Adipose tissue (tissue), 3 donors: Measurements from ENCODE around the gene M1AP. TPM values are rescaled to one million over a fixed set of nuclear protein-coding genes. Genes with fewer than 3 reads are reported as not detected.

Experiments used
- H3K27ac ChIP-seq: one replicate; pipeline ENCODE4 v1.5.1; 2013; ENCODE audit warnings: low read depth, low read length
- WGBS, 3 donors: extraction: QIAGEN DNeasy Blood & Tissue Kit; methylation state at CpG; one replicate each; pipeline ENCODE4 v1.1.7; 2013; 5-methylcytosine and 5-hydroxymethylcytosine counted together
- polyA plus RNA-seq, 3 donors: library from polyadenylated mRNA; stranded (reverse); fragments of 200-250 nt; gene quantifications; one replicate each; pipeline ENCODE4 v1.2.3, GENCODE V29; 2013
- donor health status: healthy with polysubstance abuse.
- donor health status: Bipolar disorder and iron deficiency.
- donor health status: healthy.

The M1AP gene, protein sequence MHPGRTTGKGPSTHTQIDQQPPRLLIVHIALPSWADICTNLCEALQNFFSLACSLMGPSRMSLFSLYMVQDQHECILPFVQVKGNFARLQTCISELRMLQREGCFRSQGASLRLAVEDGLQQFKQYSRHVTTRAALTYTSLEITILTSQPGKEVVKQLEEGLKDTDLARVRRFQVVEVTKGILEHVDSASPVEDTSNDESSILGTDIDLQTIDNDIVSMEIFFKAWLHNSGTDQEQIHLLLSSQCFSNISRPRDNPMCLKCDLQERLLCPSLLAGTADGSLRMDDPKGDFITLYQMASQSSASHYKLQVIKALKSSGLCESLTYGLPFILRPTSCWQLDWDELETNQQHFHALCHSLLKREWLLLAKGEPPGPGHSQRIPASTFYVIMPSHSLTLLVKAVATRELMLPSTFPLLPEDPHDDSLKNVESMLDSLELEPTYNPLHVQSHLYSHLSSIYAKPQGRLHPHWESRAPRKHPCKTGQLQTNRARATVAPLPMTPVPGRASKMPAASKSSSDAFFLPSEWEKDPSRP
- under 1 TPM; 0.34 to 0.70 (median 0.48) TPM for polyA plus RNA-seq

DNA sequence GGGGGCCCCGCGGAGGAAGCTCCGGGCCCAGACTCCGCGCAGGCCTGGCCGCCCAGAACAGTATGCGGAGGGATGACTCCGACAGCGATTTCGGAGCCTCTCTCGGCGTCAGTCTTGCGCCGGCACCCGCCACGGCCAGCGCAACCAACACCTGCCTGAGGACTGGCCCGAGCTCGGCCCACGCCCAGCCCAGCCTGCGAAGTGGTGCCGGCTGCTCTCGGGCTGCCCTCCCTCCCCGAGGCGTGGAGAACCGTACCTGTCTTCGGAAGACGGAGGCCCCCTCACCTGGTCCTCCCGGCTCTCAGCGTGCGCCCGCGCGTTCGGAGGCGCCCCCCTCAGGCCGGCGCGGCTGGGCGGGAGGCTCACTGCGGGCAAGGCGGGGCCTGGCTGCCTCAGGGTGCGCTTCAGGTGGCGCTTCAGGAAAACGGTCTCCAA is at the start of gene M1AP:
M1AP (minus strand) TSS at position 322 of the 435 bp plus-strand sequence. CDS start 8,055 bp downstream, outside the sequence.
- WGBS, 3 donors: 14 to 18% (median 16%) methylated on average over 43 to 45 of the region's 45 CpGs
- no peak within 1 kb of the TSS for H3K27ac ChIP-seq

DNA sequence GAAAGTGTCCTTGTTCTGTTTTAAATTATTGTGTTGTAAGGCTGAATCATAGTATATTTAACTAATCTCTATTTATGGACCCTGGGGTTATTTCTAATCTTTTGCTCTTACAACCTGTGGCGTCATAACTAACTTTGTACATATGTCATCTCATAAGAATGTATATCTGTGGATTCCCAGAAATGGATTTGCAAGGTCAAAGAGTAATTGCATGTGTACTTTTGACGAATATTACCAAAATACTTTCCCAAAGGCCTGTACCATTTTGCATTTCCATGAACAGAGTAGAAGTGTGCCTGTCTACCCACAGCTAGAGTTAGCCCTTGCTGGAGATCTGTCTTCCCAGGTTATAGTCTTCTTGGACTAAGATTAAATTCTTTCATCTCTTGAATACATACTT is 48.7 kb upstream of the M1AP start:
- H3K27ac ChIP-seq: no peak overlapping the region
- 75 to 89% (median 87%) methylated on average over 2 of the region's 2 CpGs for WGBS, 3 donors

DNA sequence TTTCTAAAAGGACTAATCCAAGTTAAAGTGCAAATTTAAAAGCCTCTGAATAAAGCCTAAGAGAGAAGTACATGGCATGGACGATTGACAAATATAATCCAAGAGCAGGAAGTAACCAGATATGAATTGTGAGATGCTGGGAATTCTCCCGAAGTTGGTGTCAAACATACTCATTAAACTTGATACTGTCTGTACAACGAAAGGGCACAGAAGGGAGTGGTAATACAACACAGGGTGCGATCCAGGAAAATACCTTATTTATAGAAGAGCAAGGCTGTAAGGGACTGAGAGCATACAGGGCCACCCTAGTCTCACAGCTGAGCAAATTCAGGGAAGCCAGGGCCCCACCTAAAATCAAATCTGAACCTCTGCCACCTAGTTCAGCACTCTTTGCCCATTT is 47.5 kb upstream of the M1AP start:
- 61 to 72% (median 72%) methylated on average over 4 of the region's 4 CpGs for WGBS, 3 donors

DNA sequence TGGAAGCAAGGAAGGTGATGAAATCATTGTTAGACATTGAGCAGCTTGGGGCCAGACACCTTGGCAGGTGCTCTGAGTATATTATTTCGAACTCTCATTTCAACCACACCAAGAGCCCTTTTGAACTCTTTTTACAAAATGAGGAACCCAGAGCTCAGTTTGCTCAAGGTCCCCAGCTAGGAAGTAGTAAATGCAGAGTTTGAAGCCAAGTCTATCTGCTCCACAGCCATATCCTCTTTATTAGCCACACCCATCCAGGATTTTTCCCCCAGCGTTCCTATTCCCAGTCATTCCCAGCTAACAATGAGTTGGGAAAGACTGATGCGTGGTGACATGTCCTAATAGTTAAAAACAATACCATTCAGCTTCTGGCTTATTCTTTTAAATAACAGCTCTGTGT is 46.2 kb upstream of the M1AP start:
- no peak overlapping the region for H3K27ac ChIP-seq
- 39 to 62% (median 49%) methylated on average over 3 of the region's 3 CpGs for WGBS, 3 donors

More for the DNA sequence above, 47.5 kb upstream of the M1AP start:
- no peak overlapping the region for H3K27ac ChIP-seq

DNA sequence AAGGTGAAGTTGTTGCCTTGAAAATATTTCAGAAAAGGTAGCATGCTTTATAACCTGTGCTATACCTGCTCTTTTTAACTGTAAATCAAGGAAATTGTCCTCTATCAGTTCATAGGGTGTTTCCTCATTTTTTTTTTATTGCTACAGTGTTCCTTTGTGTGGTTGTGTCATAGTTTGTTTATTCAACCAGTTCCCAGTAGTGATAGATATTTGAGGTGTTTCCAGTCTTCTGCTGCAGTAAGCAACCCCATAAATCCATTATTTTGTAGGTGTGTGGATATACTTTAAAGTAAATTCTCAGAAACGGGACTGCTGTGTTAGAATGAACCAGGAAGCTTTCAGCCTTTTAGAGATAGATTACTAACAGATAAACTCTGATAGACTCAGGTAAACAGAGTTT is 45.5 kb upstream of the M1AP start:
- 41 to 48% (median 47%) methylated on average over 1 of the region's 1 CpG for WGBS, 3 donors
- no peak overlapping the region for H3K27ac ChIP-seq

DNA sequence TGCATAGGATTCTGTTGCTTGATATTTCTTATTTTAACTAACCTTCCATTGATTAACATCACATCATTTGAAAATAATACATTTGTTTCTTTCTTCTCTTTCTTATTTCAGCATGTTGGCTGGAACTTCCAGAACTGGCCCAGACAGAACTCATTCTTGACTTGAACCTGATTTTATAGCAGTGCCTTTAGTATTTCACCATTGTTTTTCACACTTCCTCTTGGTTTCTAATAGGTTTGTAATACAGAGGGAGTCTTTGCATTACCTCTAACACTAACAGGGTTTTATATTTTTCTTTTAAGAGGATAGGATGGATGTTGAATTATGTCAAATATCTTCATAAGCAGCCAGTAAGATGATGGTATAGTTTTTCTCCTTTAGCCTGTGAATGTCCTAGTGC is 45.1 kb upstream of the M1AP start:
- H3K27ac ChIP-seq: no peak overlapping the region

DNA sequence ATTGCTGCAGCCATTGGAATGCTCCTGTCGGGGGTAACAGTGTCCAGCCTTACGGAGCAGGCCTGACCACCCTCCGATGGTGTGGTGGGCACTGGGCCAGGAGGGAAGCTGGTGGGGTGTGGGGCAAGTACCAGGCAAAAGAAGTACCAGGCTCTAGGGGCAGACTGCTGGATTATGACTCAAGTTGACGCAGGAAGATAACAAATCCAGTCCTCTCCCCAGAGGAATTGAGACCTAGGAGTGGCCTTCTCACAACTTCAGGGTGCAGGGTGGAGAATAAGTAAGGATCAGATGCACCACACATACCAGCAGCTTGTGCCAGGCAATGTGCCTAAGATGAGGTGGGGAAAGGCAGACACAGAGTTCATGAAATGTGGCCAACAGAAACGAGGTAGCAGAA is 43.8 kb upstream of the M1AP start:
- 73 to 80% (median 76%) methylated on average over 5 of the region's 5 CpGs for WGBS, 3 donors
- no peak overlapping the region for H3K27ac ChIP-seq

DNA sequence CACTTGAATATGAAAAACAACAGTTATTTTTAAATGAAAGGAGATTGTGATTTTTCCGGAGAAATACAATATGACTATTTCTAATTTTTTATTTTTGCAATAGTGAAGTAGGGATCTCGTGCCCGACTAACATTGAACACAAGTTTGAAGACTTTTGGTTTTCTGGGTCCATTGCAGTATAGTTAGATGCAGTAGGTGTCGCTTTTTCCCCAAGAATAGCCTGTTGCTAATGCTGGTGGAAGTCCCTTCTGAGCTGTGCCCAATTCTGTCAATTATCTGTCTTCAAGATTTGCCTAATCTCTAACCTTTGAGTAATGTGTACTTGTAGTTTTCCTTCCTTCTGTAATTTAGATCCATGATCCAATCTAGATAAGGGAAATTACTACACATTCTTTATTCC is 42.4 kb upstream of the M1AP start:
- H3K27ac ChIP-seq: no peak overlapping the region
- WGBS, 3 donors: 6 to 10% (median 7%) methylated on average over 4 of the region's 4 CpGs

DNA sequence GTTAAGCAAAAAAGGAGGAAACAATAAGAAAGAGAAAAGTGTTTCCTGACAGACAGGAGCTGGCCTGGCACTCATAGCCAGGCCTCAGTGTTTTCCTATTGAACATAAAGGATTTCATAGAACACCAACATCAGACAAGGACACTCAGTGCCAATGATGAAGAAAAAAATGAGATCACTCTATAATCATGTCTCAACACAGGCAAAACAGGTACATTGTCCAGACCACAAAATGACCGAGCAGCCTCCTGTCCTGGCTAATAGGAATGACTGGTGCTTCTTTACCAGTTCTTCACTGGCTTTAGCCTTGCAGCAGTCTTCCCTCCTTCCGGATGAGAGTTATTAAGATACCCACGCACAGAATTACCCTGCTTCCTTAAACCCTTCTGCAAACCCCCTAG is 41.5 kb upstream of the M1AP start:
- 68 to 82% (median 76%) methylated on average over 3 of the region's 3 CpGs for WGBS, 3 donors
- H3K27ac ChIP-seq: no peak overlapping the region

DNA sequence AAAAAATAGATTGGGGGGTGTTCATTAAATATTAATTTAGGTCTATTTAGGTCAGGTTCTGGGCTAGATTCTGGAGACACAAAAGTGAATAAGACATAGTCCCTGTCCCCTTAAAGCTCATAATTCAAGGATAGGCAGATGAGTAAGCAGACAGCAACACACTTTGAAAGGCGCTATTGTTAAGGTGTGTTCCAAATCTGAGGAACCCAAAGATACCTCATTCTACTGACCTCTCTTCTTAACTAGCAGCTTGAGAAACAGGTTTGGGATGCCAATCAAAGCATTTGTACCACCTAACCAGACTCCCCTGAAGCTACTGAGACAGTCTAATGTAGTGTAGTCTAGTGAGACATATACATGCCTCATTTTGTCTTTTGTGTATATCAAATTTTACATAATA is 40.8 kb upstream of the M1AP start:
- 90 to 94% (median 93%) methylated on average over 1 of the region's 1 CpG for WGBS, 3 donors

DNA sequence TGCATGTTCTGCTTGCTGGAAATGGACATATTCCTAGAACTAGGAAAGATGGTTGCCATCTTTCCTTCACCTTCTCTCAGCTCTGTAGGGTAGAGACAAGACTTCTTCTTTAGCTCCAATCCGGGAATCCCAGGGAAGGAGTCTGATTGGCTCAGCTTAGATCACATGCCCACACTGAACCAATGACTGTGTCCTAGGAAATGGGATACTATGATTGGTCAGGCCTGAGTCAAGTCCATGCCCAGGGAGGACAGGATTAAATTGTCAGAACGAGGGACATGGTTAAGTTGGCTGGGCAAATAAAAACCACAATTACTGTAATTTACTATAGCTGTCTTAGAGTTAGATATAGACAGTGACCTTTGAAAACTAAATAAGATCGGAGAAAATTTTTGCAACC is 37.3 kb upstream of the M1AP start:
- H3K27ac ChIP-seq: no peak overlapping the region
- 66 to 94% (median 86%) methylated on average over 3 of the region's 3 CpGs for WGBS, 3 donors

More for the DNA sequence above, 40.8 kb upstream of the M1AP start:
- no peak overlapping the region for H3K27ac ChIP-seq

DNA sequence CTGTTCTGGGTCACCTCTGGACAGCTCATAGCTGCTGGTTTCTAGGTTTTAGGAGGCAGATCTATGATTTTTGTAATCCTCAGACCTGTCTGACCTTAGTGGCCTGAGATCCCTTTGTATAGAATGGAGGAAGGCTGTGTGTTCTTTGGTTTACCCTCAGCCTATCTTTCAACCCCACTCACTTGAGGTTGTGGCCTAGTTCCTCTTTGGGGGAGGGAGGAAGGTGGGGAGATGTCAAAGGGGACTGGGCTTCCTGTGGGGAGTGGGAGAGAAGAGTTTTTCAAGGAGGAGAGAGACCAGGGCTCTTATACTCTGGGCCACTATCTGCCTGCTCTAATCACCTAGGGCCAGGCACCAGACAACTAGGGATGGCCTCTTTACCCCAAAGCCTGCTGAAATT is 34.4 kb upstream of the M1AP start:
- H3K27ac ChIP-seq: no peak overlapping the region

DNA sequence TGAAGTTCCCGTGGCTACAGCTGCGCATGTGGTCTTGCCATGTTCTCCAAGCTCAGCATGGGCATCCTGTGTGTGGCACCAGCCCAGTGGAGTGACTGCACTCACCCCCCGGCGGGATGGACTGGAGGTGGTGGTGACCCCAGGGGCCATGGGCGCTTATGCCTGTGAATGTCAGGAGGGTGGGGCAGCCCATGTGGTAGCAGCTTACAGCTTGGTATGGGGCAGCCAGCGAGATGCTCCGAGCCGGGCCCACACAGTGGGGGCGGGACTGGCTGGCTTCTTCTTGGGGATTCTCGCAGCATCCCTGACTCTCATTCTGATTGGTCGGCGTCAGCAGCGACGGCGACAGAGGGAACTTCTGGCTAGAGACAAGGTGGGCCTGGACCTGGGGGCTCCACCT is 31.5 kb upstream of the M1AP start:
- H3K27ac ChIP-seq: no peak overlapping the region
- WGBS, 3 donors: 94 to 98% (median 96%) methylated on average over 14 to 15 of the region's 15 CpGs

DNA sequence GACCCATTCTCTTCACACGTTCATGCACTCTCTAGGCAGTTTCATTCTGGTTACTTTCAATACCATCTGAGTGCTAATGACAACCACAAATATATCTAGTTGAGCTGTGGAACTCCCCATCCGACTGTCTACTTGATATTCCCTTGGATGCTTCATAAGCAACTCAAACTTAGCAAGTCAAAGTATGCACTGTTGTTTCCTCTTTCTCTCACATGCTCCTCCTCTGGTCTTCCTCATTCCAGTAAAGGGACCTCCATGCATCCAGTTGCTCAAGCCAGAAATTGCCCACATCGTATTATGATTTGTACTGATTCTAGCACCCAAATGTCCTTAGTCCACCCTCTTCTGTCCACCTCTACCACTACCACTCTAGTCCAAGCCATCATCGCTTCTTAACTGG is 28.2 kb upstream of the M1AP start:
- H3K27ac ChIP-seq: no peak overlapping the region
- 86 to 89% (median 88%) methylated on average over 4 of the region's 4 CpGs for WGBS, 3 donors

DNA sequence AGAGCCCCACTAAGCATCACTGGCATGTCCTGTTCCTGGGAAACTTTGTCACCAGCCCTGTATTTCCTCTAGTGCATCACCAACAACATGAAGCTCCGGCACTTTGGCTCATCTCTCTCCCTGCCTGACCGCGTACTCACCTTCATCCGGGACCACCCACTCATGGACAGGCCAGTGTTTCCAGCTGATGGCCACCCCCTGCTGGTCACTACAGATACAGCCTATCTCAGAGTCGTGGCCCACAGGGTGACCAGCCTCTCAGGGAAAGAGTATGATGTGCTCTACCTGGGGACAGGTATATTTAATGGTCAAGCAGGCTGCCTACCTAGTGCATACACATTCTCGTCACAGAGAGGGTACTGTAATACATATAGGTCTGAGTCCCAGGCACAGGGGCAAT is 27.0 kb upstream of the M1AP start:
- H3K27ac ChIP-seq: no peak overlapping the region
- WGBS, 3 donors: 79 to 90% (median 89%) methylated on average over 6 of the region's 6 CpGs

DNA sequence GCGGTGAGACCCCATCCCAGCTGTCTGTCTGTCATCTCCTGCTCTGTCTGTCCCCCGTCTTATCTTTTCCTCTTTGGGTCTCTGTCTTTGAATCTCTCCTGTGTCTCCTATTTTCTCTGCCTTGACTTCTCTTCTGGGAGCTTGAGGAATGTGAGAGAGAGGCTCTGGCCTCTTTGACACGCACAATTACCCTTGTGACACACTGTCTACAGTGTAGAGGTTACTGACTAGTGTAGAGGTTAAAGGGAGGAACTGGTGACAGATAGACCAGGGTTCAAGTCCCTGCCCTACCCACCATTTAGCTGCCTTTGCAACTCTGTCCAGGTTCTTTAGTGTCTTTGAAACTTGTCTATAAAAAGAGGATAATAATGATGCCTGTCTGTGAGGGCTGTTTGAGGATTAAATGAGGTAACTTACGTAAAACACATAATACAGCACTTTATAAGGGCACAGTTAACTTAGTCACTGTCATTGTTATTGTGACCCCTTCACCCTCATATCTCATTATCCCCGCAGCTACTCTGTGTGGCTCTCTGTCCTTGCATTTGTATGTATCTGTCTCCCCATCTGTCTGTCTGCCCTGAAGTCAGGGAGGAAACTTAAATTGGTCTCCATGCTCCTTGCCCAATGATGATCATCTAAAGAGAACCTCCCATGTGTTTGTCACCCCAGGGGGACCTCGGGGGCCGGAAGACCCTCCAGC is 25.8 kb upstream of the M1AP start:
- WGBS, 3 donors: 84 to 89% (median 85%) methylated on average over 7 of the region's 7 CpGs

DNA sequence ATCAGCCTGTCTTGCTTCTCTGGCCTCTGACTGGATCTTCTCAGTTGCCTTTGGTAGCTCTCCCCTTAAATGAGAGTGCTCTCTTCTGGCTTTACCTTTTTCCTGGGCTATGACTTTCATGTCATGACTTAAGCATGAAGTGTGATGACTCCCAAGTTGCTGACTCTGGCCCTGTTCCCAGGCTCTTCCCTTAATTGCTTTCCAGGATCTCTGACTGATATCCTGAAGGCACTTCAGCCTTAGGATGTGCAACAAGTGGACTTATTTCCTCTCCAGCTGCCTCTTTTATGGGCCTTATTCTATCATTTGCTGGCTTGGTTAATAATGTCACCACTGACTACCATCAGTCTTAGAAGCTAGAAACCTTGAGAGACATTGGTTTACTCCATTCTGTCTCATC is 23.3 kb upstream of the M1AP start:
- H3K27ac ChIP-seq: no peak overlapping the region

More for the DNA sequence above, 25.8 kb upstream of the M1AP start:
- no peak overlapping the region for H3K27ac ChIP-seq

DNA sequence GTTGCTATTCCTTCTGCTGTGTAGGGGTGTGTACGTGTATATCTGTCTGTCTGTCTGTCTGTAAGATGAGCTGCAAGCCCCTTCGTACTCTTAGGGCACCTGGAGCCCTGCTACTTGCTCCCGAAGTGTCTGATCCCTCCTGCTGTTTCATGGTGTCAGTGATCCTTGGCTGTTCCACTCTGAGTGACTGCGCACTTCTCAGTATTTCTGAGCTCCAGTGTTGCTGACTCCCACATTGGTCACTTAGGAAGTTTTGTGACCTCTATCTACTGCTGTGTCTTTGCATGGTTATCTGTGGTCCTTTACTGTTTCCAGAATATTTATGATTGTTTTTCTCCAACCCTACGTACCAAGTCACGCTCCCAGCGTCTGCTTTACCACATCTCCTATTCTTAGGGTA is 22.1 kb upstream of the M1AP start:
- no peak overlapping the region for H3K27ac ChIP-seq
- 83 to 87% (median 83%) methylated on average over 7 of the region's 7 CpGs for WGBS, 3 donors

DNA sequence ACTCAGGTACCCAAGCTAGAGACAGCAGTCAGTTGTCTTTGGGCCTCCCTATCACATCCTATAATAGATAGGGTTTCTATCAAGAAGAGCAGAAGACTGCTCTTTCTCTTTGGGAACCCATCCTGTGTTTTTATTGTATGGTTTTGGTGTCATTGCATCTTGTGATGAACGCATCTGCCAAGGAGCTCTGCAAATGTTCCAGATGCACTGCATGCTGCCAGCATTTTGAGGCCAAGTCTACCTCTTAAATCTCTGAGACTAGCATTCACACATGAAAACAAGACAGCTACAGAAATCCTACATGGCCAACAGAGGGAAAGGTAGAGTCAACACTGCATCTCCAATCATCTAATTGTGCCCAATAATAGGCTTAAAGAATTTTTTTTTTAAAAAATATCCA is 20.0 kb upstream of the M1AP start:
- H3K27ac ChIP-seq: no peak overlapping the region
- WGBS, 3 donors: 86 to 100% (median 93%) methylated on average over 1 of the region's 1 CpG

DNA sequence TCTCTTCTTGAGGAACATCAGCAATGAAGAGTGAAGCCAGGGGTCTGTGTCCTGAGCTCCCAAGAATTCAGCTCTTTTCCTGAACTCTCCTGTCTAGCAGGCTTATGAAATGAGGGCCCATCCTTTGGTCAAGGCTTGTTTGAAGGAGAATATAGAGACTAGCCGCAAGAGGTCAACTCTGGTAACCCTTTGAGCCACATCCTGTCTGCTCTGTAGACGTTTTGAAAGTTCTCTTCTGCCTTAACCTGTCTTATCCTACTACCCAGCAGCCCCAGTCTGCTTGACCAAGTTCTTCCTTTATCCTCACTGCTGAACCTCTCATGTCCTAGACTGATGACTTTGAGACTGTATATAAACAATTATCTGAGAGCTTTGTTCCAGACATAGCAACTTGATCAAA is 11.3 kb upstream of the M1AP start:
- no peak overlapping the region for H3K27ac ChIP-seq
- WGBS, 3 donors: 60 to 72% (median 68%) methylated on average over 2 of the region's 2 CpGs
